Stomach (tissue), 9 donors: ENCODE measurements around the gene LRTM2. TPM values are rescaled to one million over a fixed set of nuclear protein-coding genes. Genes with fewer than 3 reads are reported as not detected.

Experiments
- DNase-seq, 2 donors: peaks; one replicate each; pipeline versions ENCODE4 v3.0.0 to v3.0.0-alpha.2; 2013 to 2019
- H3K27ac ChIP-seq, 5 donors: fragments of 200-600 bp in 4 of 5; sonication (generic) in 4 of 5; one replicate each; pipeline ENCODE4 v1.5.1; 2013 to 2019; ENCODE audit warnings: mild to moderate bottlenecking in 1 of 5, moderate library complexity in 1 of 5
- H3K27me3 ChIP-seq, 3 donors: fragments of 200-600 bp; sonication (generic); one replicate each; pipeline ENCODE4 v1.5.1; 2017 to 2019; ENCODE audit warnings: mixed run types in 1 of 3
- H3K36me3 ChIP-seq, 4 donors: fragments of 200-600 bp; sonication (generic); 1 replicate in 3 of 4; 2 replicates in 1 of 4; pipeline ENCODE4 v1.5.1; 2016 to 2019
- H3K4me1 ChIP-seq, 4 donors: fragments of 200-600 bp; sonication (generic); one replicate each; pipeline ENCODE4 v1.5.1; 2016 to 2019
- H3K4me3 ChIP-seq, 4 donors: fragments of 200-600 bp; sonication (generic) in 3 of 4; one replicate each; pipeline ENCODE4 v1.5.1; 2016 to 2019; ENCODE audit warnings: mild to moderate bottlenecking in 1 of 4
- H3K9me3 ChIP-seq, 4 donors: fragments of 200-600 bp; sonication (generic); one replicate each; pipeline ENCODE4 v1.5.1; 2016 to 2019
- EP300 ChIP-seq: sonication (generic); formaldehyde crosslinking; IDR thresholded peaks from one replicate; pipeline ENCODE4 v1.6.1; 2017; ENCODE audit warnings: antibody characterized with exemption
- POLR2A ChIP-seq, 4 donors: fragments of 450-650 bp; IDR thresholded peaks; one replicate each; pipeline ENCODE4 v1.6.1; 2016; ENCODE audit warnings: antibody characterized with exemption in 4 of 4, control low read depth in 2 of 4, mild to moderate bottlenecking in 1 of 4, moderate library complexity in 1 of 4
- POLR2AphosphoS5 ChIP-seq, 3 donors: sonication (generic); formaldehyde crosslinking; IDR thresholded peaks; one replicate each; pipeline ENCODE4 v1.6.1; 2016; ENCODE audit warnings: antibody characterized with exemption in 3 of 3
- WGBS, 5 donors: extraction: QIAGEN DNeasy Blood & Tissue Kit in 3 of 5; methylation state at CpG; one replicate each; pipeline versions ENCODE4 v1.1.5 to v1.1.7; 2013 to 2018; 5-methylcytosine and 5-hydroxymethylcytosine counted together
- intact Hi-C: fragments of 100-400 bp; cut with DNase I; formaldehyde crosslinking; loops from one replicate; pipeline ENCODE4 v1.15.1; 2023; ENCODE audit warnings: low total_unique reads
- polyA plus RNA-seq, 3 donors: library from polyadenylated mRNA; stranded (reverse); fragments of 200-250 nt; gene quantifications; one replicate each; pipeline ENCODE4 v1.2.3, GENCODE V29; 2013
- total RNA-seq, 5 donors: library from RNA; depleted of rRNA; stranded (reverse); fragments of >200 nt; gene quantifications; one replicate each; pipeline versions ENCODE4 v1.1.0 to v1.2.3, GENCODE V29; 2014 to 2016
- TF ChIP-seq, protein P1 (sequence below), 7 experiments: fragments of 450-650 bp in 4 of 7; fragments of 200-600 bp in 3 of 7; sonication (generic) in 3 of 7; IDR thresholded peaks; one replicate each; pipeline ENCODE4 v1.5.1; 2016 to 2019; ENCODE audit warnings: antibody characterized with exemption in 7 of 7, control low read depth in 2 of 7, mild to moderate bottlenecking in 1 of 7
- donor health status: healthy with polysubstance abuse.
- donor health status: Bipolar disorder and iron deficiency.
- donor health status: healthy.

LRTM2 gene
- total and polyA plus RNA-seq, 8 donors, result 0.03 TPM; not detected in 7

DNA sequence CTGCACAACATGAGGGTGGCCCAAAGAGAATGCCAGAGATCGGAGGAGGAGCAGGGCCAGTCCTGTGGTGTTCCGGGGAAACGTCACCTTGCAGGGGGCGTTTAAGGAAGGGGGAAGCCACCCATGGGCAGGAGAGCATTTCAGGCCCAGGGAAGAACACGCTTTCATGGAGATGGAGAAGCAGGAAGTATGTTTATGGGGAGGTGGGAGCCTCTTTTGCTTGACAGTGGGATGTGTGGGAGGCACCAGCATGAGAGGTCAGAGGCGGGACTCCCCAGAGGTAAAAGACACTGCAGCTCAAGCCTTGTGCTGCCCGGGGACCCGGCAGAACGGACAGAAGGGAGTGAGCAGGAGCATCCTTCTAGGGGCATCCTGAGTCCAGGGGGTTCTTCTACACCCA lies 1.3 kb upstream of the LRTM2 start:
- Histone ChIP-seq H3K4me3 (no peak overlapping the region), H3K9me3 (no peaks in the 10 kb centered on the region), H3K27ac (no peak overlapping the region), H3K27me3 (peaks cover 10 to 60% (median 34%) of the 10 kb centered on the region in 3 donors), H3K36me3 (no peaks in the 10 kb centered on the region), H3K4me1 (peaks cover 0 to 13% (median 4%) of the 10 kb centered on the region in 4 donors)
- no peak for DNase-seq
- intact Hi-C loops, result no loop called here
- whole genome bisulfite sequencing, 5 donors, result 64 to 72% (median 68%) methylated on average over 9 of the region's 9 CpGs
- TF ChIP-seq POLR2AphosphoS5 (IDR thresholded peaks at IDR 0.05) (no peak), POLR2A (IDR thresholded peaks at IDR 0.05) (no peak), EP300 (no peak)
- TF ChIP-seq, protein P1, sequence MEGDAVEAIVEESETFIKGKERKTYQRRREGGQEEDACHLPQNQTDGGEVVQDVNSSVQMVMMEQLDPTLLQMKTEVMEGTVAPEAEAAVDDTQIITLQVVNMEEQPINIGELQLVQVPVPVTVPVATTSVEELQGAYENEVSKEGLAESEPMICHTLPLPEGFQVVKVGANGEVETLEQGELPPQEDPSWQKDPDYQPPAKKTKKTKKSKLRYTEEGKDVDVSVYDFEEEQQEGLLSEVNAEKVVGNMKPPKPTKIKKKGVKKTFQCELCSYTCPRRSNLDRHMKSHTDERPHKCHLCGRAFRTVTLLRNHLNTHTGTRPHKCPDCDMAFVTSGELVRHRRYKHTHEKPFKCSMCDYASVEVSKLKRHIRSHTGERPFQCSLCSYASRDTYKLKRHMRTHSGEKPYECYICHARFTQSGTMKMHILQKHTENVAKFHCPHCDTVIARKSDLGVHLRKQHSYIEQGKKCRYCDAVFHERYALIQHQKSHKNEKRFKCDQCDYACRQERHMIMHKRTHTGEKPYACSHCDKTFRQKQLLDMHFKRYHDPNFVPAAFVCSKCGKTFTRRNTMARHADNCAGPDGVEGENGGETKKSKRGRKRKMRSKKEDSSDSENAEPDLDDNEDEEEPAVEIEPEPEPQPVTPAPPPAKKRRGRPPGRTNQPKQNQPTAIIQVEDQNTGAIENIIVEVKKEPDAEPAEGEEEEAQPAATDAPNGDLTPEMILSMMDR (IDR thresholded peaks at IDR 0.05), result no peak

DNA sequence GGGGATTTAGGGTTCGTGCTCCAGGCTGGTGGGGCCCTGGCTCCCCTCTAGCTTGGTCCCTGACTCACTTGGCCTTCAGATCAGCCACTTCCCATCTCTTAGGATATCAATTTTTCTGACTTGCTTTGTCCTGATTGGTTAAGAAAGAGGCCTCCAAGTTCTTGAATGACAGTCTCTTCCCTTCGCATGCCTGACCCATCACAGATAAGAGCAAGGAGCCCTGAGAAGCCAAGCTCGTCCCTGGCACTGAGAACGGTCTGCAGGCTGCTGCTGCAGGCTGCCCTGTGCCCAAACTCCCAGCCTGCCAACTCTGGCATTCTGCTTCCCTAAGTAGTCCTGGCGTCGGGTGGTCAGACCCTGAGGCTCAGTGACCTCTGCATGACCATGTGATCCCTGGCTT lies 794 bp upstream of the LRTM2 start:
- intact Hi-C loops, result no loop called here
- Histone ChIP-seq H3K4me1 (peaks cover 0 to 13% (median 4%) of the 10 kb centered on the region in 4 donors), H3K4me3 (no peak overlapping the region), H3K36me3 (no peaks in the 10 kb centered on the region), H3K27ac (no peak overlapping the region), H3K27me3 (peaks cover 10 to 65% (median 34%) of the 10 kb centered on the region in 3 donors), H3K9me3 (no peaks in the 10 kb centered on the region)
- WGBS, 5 donors, result 38 to 52% (median 48%) methylated on average over 6 of the region's 6 CpGs
- no peak for DNase-seq
- TF ChIP-seq POLR2A (IDR thresholded peaks at IDR 0.05), result no peak
- no peak for TF ChIP-seq EP300
- TF ChIP-seq, protein P1 (IDR thresholded peaks at IDR 0.05), result no peak

DNA sequence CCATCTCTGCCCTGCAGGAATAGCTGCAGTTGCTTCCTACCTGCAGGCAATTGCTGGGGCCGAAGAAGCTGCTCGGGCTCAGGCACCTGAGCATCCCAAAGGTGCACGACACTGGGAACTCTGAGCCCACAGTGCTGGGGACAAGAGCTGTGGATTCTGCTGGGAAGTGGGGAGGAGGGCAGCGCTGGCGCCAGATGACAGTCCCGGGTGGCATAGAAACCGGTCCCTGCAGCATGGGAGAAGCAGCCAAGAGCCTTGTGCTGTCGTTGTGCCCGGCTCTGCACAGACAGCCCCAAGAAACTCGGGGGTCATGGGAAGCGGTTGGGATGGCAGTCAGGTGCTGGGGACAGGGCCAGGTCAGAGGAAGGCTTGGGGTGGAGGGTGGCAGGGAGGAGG lies 529 bp downstream of the LRTM2 start:
- DNase-seq, result no peak
- H3K4me3 ChIP-seq, result no peak overlapping the region
- 71 to 83% (median 77%) methylated on average over 11 of the region's 11 CpGs for WGBS, 5 donors
- no peaks in the 10 kb centered on the region for H3K9me3 ChIP-seq
- no peaks in the 10 kb centered on the region for H3K36me3 ChIP-seq
- TF ChIP-seq POLR2AphosphoS5 (IDR thresholded peaks at IDR 0.05) (no peak), POLR2A (IDR thresholded peaks at IDR 0.05) (no peak), EP300 (no peak)
- TF ChIP-seq, protein P1 (IDR thresholded peaks at IDR 0.05), result no peak
- intact Hi-C loops, result loop anchor here (10.0 kb wide), 1 partner anchor 94 kb away; the partner anchor contains the start of gene CACNA2D4
- peaks cover 0 to 13% (median 4%) of the 10 kb centered on the region in 4 donors for H3K4me1 ChIP-seq
- peaks cover 10 to 76% (median 34%) of the 10 kb centered on the region in 3 donors for H3K27me3 ChIP-seq
- no peak overlapping the region for H3K27ac ChIP-seq

DNA sequence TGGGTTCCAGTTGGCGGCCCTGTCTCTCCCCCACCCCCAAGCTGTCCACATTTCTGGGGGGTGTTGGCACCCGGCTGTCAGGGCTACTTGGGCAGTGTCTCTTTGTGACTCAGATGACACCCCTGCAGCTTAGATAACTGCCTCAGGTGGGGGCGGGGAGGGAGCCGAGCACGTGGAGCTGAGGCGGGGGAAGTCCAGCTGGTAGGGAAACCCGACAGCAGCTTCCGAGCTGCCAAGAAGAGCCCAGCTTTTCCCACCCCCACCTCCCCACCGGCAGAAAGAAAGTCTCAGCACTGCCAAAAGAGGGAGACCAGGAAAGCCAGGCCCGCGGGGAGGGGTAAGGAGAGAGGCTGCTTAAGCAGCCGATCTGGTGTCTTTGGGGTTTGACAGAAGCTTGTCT lies 1.4 kb downstream of the LRTM2 start:
- 14 to 27% (median 23%) methylated on average over 6 to 12 of the region's 12 CpGs for WGBS, 5 donors
- no peaks in the 10 kb centered on the region for H3K9me3 ChIP-seq
- no peaks in the 10 kb centered on the region for H3K36me3 ChIP-seq
- DNase-seq, result no peak
- H3K4me3 ChIP-seq, result no peak overlapping the region
- TF ChIP-seq POLR2A (IDR thresholded peaks at IDR 0.05) (no peak), EP300 (no peak), POLR2AphosphoS5 (IDR thresholded peaks at IDR 0.05) (no peak)
- TF ChIP-seq, protein P1 (IDR thresholded peaks at IDR 0.05), result no peak
- intact Hi-C loops, result loop anchor here (10.0 kb wide), 1 partner anchor 93 kb away; the partner anchor contains the start of gene CACNA2D4
- peaks cover 10 to 79% (median 34%) of the 10 kb centered on the region in 3 donors for H3K27me3 ChIP-seq
- no peak overlapping the region for H3K27ac ChIP-seq
- H3K4me1 ChIP-seq, result peaks cover 0 to 13% (median 4%) of the 10 kb centered on the region in 4 donors
